ENCODE results near the gene HABP4.

GRCh38 chr9:96457266-96457665, 7.3 kb downstream of the HABP4 start:
- no peak for TF ChIP-seq GATA3 (IDR thresholded peaks at IDR 0.05; ENCODE audit: low read depth, low read length)
- no peak for TF ChIP-seq GATA2 (IDR thresholded peaks at IDR 0.05; ENCODE audit: low read depth, low read length)

All from SH-SY5Y (cell line).